HG03571 (cell line): ENCODE data around the gene CKAP4.
"Not testable (repeated sequence)": the region's sequence is repeated elsewhere in the genome, so short reads cannot be mapped to it uniquely, and the experiment has no call there.

ENCODE experiments used
- ATAC-seq: cut with Tn5 transposase; IDR thresholded peaks from one replicate; pipeline ENCODE4 v1.9.1; 2021; ENCODE audit not compliant: unreplicated experiment

The CKAP4 gene

GRCh38 chr12:106247674-106248311 is at the start of gene CKAP4:
Gene CKAP4, minus strand, starts transcription at chr12:106248020. Its CDS starts 169 bp downstream, at chr12:106247851.
- peak; percentile 58 for ATAC-seq

GRCh38 chr12:106297075-106297474 is 49.3 kb upstream of the CKAP4 start:
- ATAC-seq = no peak

GRCh38 chr12:106296179-106296877 is 48.5 kb upstream of the CKAP4 start:
- no peak for ATAC-seq

- ATAC-seq = no peak
Observed at GRCh38 chr12:106292339-106292738, 44.5 kb upstream of the CKAP4 start.

- ATAC-seq = no peak
Observed at GRCh38 chr12:106291342-106291741, 43.5 kb upstream of the CKAP4 start.

- no peak for ATAC-seq
Observed at GRCh38 chr12:106290666-106291065, 42.8 kb upstream of the CKAP4 start.

- no peak for ATAC-seq
Observed at GRCh38 chr12:106289196-106289681, 41.4 kb upstream of the CKAP4 start.

GRCh38 chr12:106288494-106289195 is 40.8 kb upstream of the CKAP4 start:
- no peak for ATAC-seq

- no peak for ATAC-seq
Observed at GRCh38 chr12:106288101-106288493, 40.3 kb upstream of the CKAP4 start.

- no peak for ATAC-seq
Observed at GRCh38 chr12:106287364-106287763, 39.5 kb upstream of the CKAP4 start.

- not testable (repeated sequence) for ATAC-seq
Observed at GRCh38 chr12:106286576-106287162, 38.8 kb upstream of the CKAP4 start.

GRCh38 chr12:106285982-106286381 is 38.2 kb upstream of the CKAP4 start:
- ATAC-seq = no peak

GRCh38 chr12:106284358-106285105 is 36.7 kb upstream of the CKAP4 start:
- ATAC-seq = no peak

GRCh38 chr12:106282457-106283097 is 34.8 kb upstream of the CKAP4 start:
- no peak for ATAC-seq

- ATAC-seq = no peak
Observed at GRCh38 chr12:106281804-106282203, 34.0 kb upstream of the CKAP4 start.

GRCh38 chr12:106281056-106281782 is 33.4 kb upstream of the CKAP4 start:
- no peak for ATAC-seq

GRCh38 chr12:106280106-106280505 is 32.3 kb upstream of the CKAP4 start:
- ATAC-seq = no peak

GRCh38 chr12:106276032-106276740 is 28.4 kb upstream of the CKAP4 start:
- ATAC-seq = peak; percentile 53

- no peak for ATAC-seq
Observed at GRCh38 chr12:106275458-106275857, 27.6 kb upstream of the CKAP4 start.
